Measurements from ENCODE around the gene BCAS3. TPM values are rescaled to one million over a fixed set of nuclear protein-coding genes. Genes with fewer than 3 reads are reported as not detected.
"Not testable (repeated sequence)": the region's sequence is repeated elsewhere in the genome, so short reads cannot be mapped to it uniquely, and the experiment has no call there.

BCAS3 gene
- total and polyA plus RNA-seq, 10 donors = 3.7 to 56.0 (median 42.3) TPM

DNA sequence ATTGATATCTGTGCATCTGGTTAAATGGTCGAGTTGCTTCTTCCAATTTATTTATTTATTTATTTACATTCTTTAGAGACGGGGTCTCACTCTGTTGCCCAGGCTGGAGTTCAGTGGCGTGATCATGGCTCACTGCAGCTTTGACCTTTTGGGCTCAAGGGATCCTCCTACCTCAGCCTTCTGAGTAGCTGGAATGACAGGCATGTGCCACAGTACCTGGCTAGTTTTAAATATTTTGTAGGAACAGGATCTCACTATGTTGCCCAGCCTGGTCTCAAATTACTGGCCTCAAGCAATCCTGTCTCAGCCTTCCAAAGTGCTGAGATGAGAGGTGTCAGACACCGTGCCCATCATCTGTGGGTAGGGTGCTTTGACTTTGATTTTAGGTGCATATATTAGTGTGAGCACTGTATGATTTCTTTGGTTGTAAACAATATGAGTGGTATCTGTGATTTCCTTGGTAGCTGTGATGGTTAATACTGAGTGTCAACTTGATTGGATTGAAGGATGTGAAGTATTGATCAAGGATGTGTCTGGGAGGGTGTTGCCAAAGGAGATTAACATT, 90.2 kb downstream of the BCAS3 start:
- intact Hi-C loops (cut with DNase I; ENCODE audit: low total_unique reads) = no loop called here
- H3K4me1 ChIP-seq = no peaks in the 10 kb centered on the region
- peaks cover 0 to 10% (median 0%) of the 10 kb centered on the region in 8 donors for H3K9me3 ChIP-seq
- no peak overlapping the region for H3K27ac ChIP-seq
- 85 to 98% (median 96%) methylated on average over 4 of the region's 4 CpGs for WGBS, 5 donors
- no peak overlapping the region for H3K4me3 ChIP-seq
- DNase-seq = no peak
- peaks cover 0 to 24% (median 0%) of the 10 kb centered on the region in 6 donors for H3K36me3 ChIP-seq
- TF ChIP-seq, protein P1, sequence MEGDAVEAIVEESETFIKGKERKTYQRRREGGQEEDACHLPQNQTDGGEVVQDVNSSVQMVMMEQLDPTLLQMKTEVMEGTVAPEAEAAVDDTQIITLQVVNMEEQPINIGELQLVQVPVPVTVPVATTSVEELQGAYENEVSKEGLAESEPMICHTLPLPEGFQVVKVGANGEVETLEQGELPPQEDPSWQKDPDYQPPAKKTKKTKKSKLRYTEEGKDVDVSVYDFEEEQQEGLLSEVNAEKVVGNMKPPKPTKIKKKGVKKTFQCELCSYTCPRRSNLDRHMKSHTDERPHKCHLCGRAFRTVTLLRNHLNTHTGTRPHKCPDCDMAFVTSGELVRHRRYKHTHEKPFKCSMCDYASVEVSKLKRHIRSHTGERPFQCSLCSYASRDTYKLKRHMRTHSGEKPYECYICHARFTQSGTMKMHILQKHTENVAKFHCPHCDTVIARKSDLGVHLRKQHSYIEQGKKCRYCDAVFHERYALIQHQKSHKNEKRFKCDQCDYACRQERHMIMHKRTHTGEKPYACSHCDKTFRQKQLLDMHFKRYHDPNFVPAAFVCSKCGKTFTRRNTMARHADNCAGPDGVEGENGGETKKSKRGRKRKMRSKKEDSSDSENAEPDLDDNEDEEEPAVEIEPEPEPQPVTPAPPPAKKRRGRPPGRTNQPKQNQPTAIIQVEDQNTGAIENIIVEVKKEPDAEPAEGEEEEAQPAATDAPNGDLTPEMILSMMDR (IDR thresholded peaks at IDR 0.05 in 8 of 11, conservative IDR thresholded peaks at IDR 0.05 in 3 of 11) = no peak
- TF ChIP-seq POLR2A (IDR thresholded peaks at IDR 0.05) (no peak), POLR2AphosphoS5 (IDR thresholded peaks at IDR 0.05) (no peak)
- H3K27me3 ChIP-seq (replicated peaks in 1 of 7) = no peaks in the 10 kb centered on the region

- TF ChIP-seq, protein P1 (IDR thresholded peaks at IDR 0.05 in 8 of 11, conservative IDR thresholded peaks at IDR 0.05 in 3 of 11) = no peak
- TF ChIP-seq POLR2A (IDR thresholded peaks at IDR 0.05) (no peak), POLR2AphosphoS5 (IDR thresholded peaks at IDR 0.05) (no peak)
- Histone ChIP-seq H3K27me3 (replicated peaks in 1 of 7) (no peaks in the 10 kb centered on the region), H3K4me3 (no peak overlapping the region), H3K4me1 (no peaks in the 10 kb centered on the region), H3K36me3 (peaks cover 0 to 24% (median 0%) of the 10 kb centered on the region in 6 donors), H3K9me3 (peaks cover 0 to 10% (median 0%) of the 10 kb centered on the region in 8 donors), H3K27ac (no peak overlapping the region)
- 69 to 87% (median 80%) methylated on average over 2 to 3 of the region's 3 CpGs for WGBS, 5 donors
- intact Hi-C loops (cut with DNase I; ENCODE audit: low total_unique reads) = no loop called here
- DNase-seq = no peak
Measured at GRCh38 chr17:60769327-60769726, 91.7 kb downstream of the BCAS3 start.

GRCh38 chr17:60770946-60771422, 93.3 kb downstream of the BCAS3 start:
- no peak for TF ChIP-seq POLR2AphosphoS5 (IDR thresholded peaks at IDR 0.05)
- no peak for TF ChIP-seq POLR2A (IDR thresholded peaks at IDR 0.05)
- no peaks in the 10 kb centered on the region for H3K4me1 ChIP-seq
- 91 to 97% (median 96%) methylated on average over 8 of the region's 8 CpGs for WGBS, 5 donors
- intact Hi-C loops (cut with DNase I; ENCODE audit: low total_unique reads) = no loop called here
- H3K9me3 ChIP-seq = peaks cover 0 to 10% (median 0%) of the 10 kb centered on the region in 8 donors
- no peak for DNase-seq
- no peaks in the 10 kb centered on the region for H3K27me3 ChIP-seq (replicated peaks in 1 of 7)
- no peak overlapping the region for H3K4me3 ChIP-seq
- no peak overlapping the region for H3K27ac ChIP-seq
- H3K36me3 ChIP-seq = peaks cover 0 to 24% (median 0%) of the 10 kb centered on the region in 6 donors

- intact Hi-C loops (cut with DNase I; ENCODE audit: low total_unique reads); H3K4me1 ChIP-seq; DNase-seq; H3K27me3 ChIP-seq (replicated peaks in 1 of 7); H3K9me3 ChIP-seq; H3K27ac ChIP-seq; H3K4me3 ChIP-seq: not testable (repeated sequence)
- 85 to 96% (median 90%) methylated on average over 5 of the region's 5 CpGs for WGBS, 5 donors
- peaks cover 0 to 19% (median 0%) of the 10 kb centered on the region in 6 donors for H3K36me3 ChIP-seq
Measured at GRCh38 chr17:60771621-60772020, 94.0 kb downstream of the BCAS3 start.

DNA sequence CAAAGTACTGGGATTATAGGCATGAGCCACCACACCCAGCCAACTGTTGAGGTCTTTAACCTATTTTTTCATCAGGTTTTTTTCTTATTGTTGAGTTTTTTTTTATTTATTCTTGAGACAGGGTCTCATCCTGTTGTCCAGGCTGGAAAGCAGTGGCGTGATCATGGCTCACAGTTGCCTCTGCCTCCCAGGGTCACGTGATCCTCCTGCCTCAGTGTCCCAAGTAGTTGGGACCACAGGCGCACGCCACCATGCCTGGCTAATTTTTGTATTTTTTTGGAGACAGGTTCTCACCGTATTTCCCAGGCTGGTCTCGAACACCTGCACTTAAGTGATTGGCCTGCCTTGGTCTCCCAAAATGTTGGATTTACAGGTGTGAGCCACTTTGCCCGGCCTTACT, 95.9 kb downstream of the BCAS3 start:
- intact Hi-C loops (cut with DNase I; ENCODE audit: low total_unique reads) = no loop called here
- H3K27ac ChIP-seq = no peak overlapping the region
- WGBS, 5 donors = 90 to 96% (median 94%) methylated on average over 7 of the region's 7 CpGs
- H3K4me1 ChIP-seq = no peaks in the 10 kb centered on the region
- no peaks in the 10 kb centered on the region for H3K27me3 ChIP-seq (replicated peaks in 1 of 7)
- no peak for DNase-seq
- peaks cover 0 to 5% (median 0%) of the 10 kb centered on the region in 8 donors for H3K9me3 ChIP-seq
- H3K36me3 ChIP-seq = peaks cover 0 to 3% (median 0%) of the 10 kb centered on the region in 6 donors
- H3K4me3 ChIP-seq = no peak overlapping the region
- TF ChIP-seq, protein P1 (IDR thresholded peaks at IDR 0.05 in 8 of 11, conservative IDR thresholded peaks at IDR 0.05 in 3 of 11) = no peak
- TF ChIP-seq POLR2AphosphoS5 (IDR thresholded peaks at IDR 0.05) = no peak
- no peak for TF ChIP-seq POLR2A (IDR thresholded peaks at IDR 0.05)

Data from spleen (tissue), 11 donors.